Measurements from ENCODE around the gene HYAL1.

DNA sequence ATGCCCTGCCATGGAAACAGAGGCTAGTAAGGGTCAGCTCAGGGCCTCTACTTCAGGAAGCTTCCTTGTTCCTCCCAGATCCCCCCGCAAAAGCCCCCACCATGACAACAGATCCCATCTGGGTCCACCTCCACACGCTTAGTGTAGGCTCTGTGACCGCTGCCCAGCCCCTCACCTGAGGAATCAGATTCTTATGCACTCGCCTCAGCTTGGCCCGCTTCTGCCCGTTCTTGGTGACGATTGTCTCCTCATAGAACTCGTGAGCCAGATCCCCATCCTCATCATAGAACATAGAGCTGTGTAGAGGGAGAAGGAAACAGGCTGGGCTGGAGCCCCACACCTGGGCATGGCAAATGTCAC lies 22.8 kb upstream of the HYAL1 start:
- TF ChIP-seq POLR2A (IDR thresholded peaks at IDR 0.05; ENCODE audit: low read length) (no peak), GATA1 (IDR thresholded peaks at IDR 0.05; ENCODE audit: low read depth, low read length) (no peak)

Data from erythroblast (primary cell).